GM12891 (cell line): ENCODE data around the gene CTPS1.

Source experiments
- DNase-seq: peaks from one replicate; pipeline ENCODE4 v3.0.0; 2011; ENCODE audit warnings: low spot score; ENCODE audit not compliant: insufficient read length
- FAIRE-seq: peaks from 2 replicates; lab custom pipeline; 2011; peaks lifted over from hg19 to GRCh38; lab: Jason Lieb, UNC
- PAX5 ChIP-seq: IDR thresholded peaks from 2 replicates; pipeline ENCODE4 v1.6.1; 2011; ENCODE audit warnings: low read length, moderate library complexity, mild to moderate bottlenecking; ENCODE audit not compliant: insufficient read depth, severe bottlenecking
- POLR2A ChIP-seq: IDR thresholded peaks from 2 replicates; pipeline ENCODE4 v1.6.1; 2011; ENCODE audit warnings: low read depth, low read length, control low read depth
- POLR2AphosphoS5 ChIP-seq: IDR thresholded peaks from 2 replicates; pipeline ENCODE4 v1.6.1; 2011; ENCODE audit warnings: low read depth, low read length, control low read depth
- POU2F2 ChIP-seq: IDR thresholded peaks from 2 replicates; pipeline ENCODE4 v1.6.1; 2011; ENCODE audit warnings: low read depth, mild to moderate bottlenecking, control low read depth, low read length, moderate library complexity
- SPI1 ChIP-seq: IDR thresholded peaks from 2 replicates; pipeline ENCODE4 v1.6.1; 2011; ENCODE audit warnings: low read depth, low read length, control low read depth
- TAF1 ChIP-seq: IDR thresholded peaks from 2 replicates; pipeline ENCODE4 v1.6.1; 2011; ENCODE audit warnings: low read depth, low read length, control low read depth

Gene CTPS1

DNA sequence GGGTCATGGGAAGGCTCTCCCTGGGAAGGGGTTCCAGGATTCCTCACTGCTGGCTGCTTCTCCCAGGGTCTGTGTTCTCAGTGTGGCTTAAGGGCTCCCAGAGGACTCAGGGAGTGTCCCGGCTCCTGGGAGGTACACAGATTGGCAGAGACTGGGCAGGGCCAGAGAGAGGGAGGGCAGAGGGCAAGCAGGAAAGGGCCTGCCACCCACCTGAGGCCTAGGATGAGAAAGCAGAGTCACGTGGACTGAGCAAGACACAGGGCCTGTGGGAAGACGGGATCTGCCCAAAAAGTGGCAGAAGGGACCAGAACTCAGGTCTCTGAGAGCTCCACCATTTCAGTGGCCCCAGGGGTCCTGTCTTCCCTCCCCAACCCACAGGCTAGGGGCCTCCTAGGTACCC lies 41.2 kb downstream of the CTPS1 start:
- FAIRE-seq: no peak
- TF ChIP-seq POU2F2 (no peak), TAF1 (no peak), PAX5 (no peak), SPI1 (no peak), POLR2A (no peak), POLR2AphosphoS5 (no peak)
- DNase-seq: no peak

DNA sequence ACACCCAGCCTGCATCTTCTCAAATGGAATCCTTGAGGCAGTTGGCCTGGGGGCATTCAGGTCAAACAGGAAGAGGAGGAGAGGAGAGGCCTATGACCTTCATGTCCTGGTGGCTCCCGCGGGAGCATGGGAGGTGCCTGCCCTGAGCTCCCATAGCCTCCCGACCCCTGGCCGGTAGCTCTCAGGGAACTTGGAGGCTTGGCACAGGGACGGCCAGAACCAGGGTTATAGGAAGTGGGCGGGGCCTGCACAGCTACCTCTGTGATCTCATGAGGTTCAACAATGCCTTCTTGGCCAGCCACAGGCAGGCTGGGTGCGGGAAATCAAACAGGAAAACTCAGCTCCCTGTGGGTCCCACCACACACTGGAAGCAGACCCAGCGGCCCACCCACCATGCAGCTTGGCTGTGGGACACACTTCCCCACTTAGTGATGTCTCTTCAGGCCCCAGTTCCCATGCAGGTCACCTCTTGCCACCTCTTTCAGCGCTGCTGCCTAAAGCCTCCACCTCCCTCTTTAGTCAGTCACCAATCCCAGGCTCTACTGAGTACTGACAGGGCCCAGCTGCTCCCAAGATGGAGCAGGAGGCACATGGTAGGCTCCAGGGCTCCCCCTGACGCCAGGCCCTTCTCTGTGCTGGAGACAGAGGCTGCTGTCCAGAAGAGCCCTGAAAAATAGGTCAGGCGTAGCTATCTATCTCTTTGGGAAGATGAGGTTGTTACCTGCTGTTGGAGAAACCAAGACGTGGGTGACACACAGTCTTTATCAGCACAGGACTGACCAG lies 42.2 kb downstream of the CTPS1 start, which contains the start of gene SLFNL1:
Gene SLFNL1, minus strand, starts transcription at position 200 of the 783 bp plus-strand sequence. CDS start 1,065 bp downstream, outside the sequence.
- FAIRE-seq: peak; percentile 9
- DNase-seq: no peak
- TF ChIP-seq POLR2A: no peak
- peak; percentile 63 for TF ChIP-seq POLR2AphosphoS5

DNA sequence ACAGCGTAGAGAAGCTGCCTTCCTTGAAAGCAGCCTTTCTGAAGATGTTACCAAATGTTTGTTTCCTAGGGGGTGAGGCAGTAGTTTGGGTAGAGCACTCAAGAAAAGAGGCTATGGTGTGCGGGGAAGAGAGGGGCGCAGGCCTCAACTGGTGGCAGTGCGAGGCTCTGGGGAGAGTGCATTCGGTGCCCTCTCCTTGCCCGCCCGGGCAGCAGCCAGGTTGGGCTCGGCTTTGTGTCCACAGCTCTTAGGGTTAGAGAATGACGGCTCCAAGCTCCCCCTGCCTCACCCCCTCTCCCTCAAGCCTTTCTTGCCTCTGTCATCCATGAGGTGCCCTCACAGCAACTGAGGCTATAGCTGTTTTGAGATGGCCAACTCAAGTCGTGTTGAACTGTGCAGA lies 42.9 kb downstream of the CTPS1 start:
- DNase-seq (no peak), FAIRE-seq (no peak)
- no peak for TF ChIP-seq POLR2AphosphoS5
- TF ChIP-seq POLR2A: no peak
- TF ChIP-seq TAF1: no peak
- no peak for TF ChIP-seq PAX5
- no peak for TF ChIP-seq POU2F2
- TF ChIP-seq SPI1: no peak

DNA sequence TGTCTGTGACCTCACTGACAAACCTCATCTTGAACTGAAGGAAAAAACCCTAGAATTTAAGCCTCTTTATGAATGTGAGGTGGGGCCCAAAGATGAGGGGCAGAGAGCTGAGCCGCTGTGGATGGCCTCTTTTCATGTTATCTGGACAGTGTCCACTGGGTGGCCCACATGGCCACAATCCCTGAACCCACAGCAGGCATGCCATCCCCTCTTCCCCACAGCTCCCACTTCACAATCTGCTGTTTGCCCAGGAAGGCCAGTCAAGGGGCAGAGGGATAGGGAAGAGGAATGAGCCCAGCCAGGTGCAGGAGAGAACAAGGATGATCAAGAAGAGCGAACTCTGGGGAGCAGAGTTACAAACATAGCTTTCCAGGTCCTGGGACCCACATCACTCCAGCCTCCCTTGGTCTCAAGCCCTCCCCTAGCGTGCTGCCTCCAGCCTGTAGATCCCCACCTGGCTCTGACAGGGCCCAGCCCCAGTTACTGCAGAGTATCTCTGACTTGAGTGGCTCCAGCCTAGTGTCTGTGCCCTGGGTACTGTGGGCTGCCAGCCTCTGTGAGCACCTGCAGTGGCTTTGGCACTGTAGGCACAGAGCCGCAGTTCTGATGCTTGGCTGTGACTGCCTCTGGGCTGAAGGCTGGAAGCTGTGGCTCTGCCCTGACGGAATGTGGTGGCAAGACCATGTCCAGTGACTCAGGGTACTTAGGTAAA lies 43.9 kb downstream of the CTPS1 start:
- DNase-seq: no peak
- FAIRE-seq: no peak
- peak; percentile 27; the same call in 1 of the 2 replicates for TF ChIP-seq POLR2A
- 0 out of 2 replicates have a peak, but pooled peaks have one; percentile 8 for TF ChIP-seq POLR2AphosphoS5
- TF ChIP-seq SPI1: no peak
- no peak for TF ChIP-seq PAX5
- no peak for TF ChIP-seq TAF1
- TF ChIP-seq POU2F2: no peak

DNA sequence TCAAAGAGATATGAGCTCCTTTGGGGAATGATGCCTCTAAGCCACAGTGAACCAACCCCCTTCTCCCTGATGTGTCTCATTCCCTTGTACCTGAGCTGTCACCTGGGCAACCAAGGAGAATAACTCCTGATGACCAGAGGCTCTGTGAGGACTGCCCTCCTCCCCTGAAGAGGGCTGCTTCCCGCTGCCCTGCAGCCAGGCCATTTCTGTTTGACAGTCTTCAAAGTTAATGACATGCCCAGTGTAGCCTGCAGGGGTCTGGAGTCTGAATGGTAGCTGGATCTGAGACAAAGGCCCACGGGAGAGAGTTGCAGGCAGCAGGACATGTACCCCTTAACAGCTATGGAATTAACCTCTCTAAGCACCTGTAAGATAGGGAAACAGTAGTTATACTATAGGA lies 45.5 kb downstream of the CTPS1 start:
- DNase-seq: no peak
- TF ChIP-seq PAX5 (no peak), SPI1 (no peak), POLR2AphosphoS5 (no peak), TAF1 (no peak), POLR2A (no peak), POU2F2 (no peak)
- FAIRE-seq: no peak

DNA sequence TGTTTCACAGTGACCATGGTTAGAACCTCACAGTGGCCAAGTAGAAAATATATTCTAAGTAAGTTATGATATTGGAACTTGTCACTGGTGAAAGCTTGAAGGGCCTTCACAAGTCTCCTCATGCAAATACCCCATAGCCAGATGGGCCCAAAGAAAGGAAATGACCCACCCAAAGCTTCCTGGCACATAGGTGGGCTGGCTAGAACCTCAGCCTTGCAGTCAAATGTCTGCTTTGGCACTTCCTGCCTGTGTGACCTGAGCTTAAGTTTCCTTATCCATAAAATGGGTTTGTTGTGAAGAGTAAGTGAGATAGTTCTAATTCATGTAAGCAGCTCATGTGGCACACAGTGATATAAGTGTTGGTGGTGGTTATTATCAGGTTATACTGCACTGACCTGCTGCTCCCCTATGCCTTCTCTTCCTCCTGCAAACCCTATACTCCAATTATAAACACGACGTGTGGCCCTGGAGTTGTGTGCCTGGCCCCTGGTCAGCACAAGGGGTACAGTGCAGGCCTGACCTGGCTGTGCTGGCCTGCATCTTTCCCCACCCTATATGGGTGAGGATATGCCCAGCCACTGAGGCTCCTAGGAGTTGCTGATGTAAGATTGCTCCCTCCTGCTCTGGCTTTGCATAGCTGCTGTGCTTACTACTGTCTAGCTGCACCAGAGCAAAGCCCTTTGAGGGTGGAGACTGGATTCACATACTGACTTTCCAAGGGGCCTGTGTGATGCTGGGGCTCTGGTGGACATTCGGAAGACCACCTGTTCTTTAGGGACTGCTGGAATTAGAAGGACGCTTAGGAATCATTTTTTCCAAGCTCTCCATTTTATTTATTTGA lies 46.7 kb downstream of the CTPS1 start:
- TF ChIP-seq POU2F2 (no peak), SPI1 (no peak), POLR2AphosphoS5 (no peak), POLR2A (no peak), TAF1 (no peak), PAX5 (no peak)
- FAIRE-seq (peak; percentile 33), DNase-seq (no peak)

DNA sequence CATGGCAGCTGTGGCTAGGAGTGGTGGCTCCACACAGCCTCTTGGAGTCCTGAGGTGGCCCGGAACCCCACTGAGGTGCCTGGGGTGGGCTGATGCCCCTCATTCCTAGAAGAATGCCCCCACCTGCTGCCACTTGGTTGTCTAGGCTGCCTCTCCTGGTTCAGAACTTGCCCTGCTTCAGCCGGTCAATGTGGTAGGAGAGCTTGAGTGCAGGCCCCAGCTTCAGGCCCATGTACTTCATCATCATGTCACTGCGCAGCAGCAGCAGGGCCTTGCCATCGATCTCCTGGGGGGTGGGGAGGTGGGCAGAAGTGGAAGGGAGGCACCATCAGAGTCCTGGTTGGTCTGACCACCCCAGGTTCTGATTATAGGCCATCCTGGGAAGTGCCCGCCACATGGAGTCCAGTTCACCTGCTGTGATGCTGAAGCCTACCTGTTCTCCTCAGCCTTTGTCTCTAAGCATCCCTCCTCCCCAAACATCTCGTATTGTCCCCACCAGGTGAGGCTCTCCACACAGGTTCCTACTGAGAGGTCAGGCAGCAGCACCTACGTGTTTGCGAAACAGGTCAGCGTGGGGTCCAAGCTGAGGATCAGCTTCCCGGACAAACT lies 48.6 kb downstream of the CTPS1 start:
- DNase-seq (no peak), FAIRE-seq (no peak)
- TF ChIP-seq POU2F2 (no peak), TAF1 (no peak), POLR2AphosphoS5 (no peak), PAX5 (no peak), POLR2A (no peak), SPI1 (no peak)

DNA sequence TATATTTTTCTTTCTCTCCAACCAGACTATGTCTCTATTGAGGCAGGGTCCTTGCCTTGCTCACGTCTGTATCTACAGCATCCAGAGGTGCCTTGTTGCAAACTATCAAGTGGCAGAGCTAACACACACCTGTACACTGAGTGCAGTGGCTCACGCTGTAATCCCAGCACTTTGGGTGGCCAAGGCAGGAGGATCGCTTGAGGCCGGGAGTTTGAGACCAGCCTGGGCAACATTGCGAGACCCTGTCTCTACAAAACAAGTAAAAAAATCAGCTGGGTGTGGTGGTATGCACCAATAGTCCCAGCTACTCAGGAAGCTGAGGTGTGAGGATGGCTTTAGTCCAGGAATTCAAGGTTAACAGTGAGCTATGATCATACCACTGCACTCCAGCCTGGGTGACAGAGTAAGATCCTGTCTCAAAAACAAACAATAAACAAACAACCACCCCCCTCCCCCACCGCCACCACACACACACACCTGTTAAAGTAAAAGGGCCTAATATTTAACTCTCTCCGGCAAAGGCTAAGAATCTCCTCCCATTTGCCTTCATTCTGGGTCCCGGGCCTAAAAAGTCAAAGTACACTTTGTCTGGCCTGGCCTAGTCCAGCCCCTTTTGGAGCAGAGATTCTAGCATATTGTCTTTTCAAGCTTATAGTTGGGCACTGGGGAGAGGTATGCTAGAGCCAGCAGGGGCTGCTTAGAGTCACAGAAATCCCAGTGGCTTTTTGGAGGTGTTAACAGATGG lies 51.5 kb downstream of the CTPS1 start:
- no peak for TF ChIP-seq TAF1
- TF ChIP-seq SPI1: no peak
- TF ChIP-seq POLR2AphosphoS5: no peak
- no peak for TF ChIP-seq POU2F2
- no peak for TF ChIP-seq PAX5
- no peak for TF ChIP-seq POLR2A
- no peak for FAIRE-seq
- no peak for DNase-seq

DNA sequence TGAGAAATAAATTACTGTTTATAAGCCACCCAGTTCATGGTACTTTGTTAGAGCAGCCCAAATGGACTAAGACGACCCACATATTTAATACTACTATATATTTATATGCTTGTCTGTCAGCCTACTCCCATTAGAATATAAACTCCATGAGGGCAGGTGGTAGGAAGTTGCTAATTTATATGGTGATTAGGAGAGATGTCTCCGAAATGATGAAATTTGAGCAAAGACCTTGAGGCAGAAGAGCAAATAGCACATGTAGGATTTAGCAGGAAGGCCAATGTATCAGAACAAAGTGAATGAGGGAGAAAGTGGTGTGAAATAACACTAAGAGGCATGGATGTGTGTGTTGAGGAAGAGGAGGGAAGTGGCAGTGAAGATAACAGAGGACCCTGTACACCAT lies 52.7 kb downstream of the CTPS1 start:
- no peak for TF ChIP-seq SPI1
- no peak for TF ChIP-seq PAX5
- TF ChIP-seq POLR2A: no peak
- TF ChIP-seq POLR2AphosphoS5: no peak
- no peak for TF ChIP-seq TAF1
- no peak for TF ChIP-seq POU2F2
- no peak for DNase-seq
- FAIRE-seq: no peak
